ENCODE measurements around the gene SLC38A8. TPM values are rescaled to one million over a fixed set of nuclear protein-coding genes. Genes with fewer than 3 reads are reported as not detected.

Gene SLC38A8
- total RNA-seq, 1 donor from 2014 or later = not detected

DNA sequence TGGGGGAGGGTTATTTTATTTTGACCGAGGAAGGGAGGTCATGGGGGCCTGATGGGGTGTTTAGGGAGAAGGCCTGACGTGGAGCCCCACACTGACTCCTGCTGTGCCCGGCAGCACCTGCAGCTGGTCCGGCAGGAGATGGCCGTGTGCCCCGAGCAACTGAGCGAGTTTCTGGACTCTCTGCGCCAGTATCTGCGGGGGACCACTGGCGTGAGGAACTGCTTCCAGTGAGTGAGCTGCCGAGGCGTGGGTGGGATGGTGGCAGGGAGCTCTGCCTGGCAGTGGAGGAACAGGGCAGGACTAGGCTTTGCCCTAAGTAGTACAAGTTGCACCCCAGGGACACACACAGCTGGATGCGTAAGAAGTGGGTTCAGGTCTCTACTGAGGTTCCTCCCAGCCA lies 44.5 kb downstream of the SLC38A8 start:
- no peak for DNase-seq (ENCODE audit: low read depth)
- TF ChIP-seq CTCF (IDR thresholded peaks at IDR 0.05; ENCODE audit: insufficient read depth, low read length, poor library complexity, severe bottlenecking) = no peak
- Histone ChIP-seq H3K4me3 (ENCODE audit: low read depth, low read length) (no peak overlapping the region), H3K27me3 (ENCODE audit: control insufficient read depth, insufficient read depth, low read length) (peaks cover 19% of the 10 kb centered on the region), H3K36me3 (ENCODE audit: control insufficient read depth, insufficient read depth, low read length) (no peaks in the 10 kb centered on the region)

GRCh38 chr16:83996481-83997252 lies 45.9 kb downstream of the SLC38A8 start:
- Histone ChIP-seq H3K4me3 (ENCODE audit: low read depth, low read length) (no peak overlapping the region), H3K27me3 (ENCODE audit: control insufficient read depth, insufficient read depth, low read length) (peaks cover 12% of the 10 kb centered on the region), H3K36me3 (ENCODE audit: control insufficient read depth, insufficient read depth, low read length) (no peaks in the 10 kb centered on the region)
- DNase-seq (ENCODE audit: low read depth) = no peak
- TF ChIP-seq CTCF (IDR thresholded peaks at IDR 0.05; ENCODE audit: insufficient read depth, low read length, poor library complexity, severe bottlenecking) = no peak

DNA sequence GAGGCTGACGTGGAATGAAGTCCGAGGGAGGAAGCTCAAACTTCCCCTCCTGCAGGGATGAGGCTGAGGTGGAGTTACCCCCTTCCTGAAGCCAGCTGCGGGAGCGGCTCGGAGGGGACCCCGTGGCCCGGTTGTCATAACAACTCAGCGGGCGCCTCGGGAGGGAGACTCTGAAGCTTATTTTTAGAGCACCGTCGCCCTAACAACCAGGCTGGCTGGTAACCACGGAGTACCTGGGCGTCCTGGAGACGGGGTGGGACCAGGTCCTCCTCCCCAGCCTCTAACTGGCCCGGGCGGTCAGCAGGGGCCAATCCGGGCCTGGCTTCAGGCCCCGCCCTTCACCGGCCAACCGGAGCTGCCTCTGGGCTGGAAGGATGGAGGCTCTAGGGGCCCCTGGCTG lies 46.8 kb downstream of the SLC38A8 start:
- no peak for DNase-seq (ENCODE audit: low read depth)

GRCh38 chr16:83994703-83995102 lies 47.9 kb downstream of the SLC38A8 start:
- no peak for DNase-seq (ENCODE audit: low read depth)
- Histone ChIP-seq H3K4me3 (ENCODE audit: low read depth, low read length) (no peak overlapping the region), H3K27me3 (ENCODE audit: control insufficient read depth, insufficient read depth, low read length) (peaks cover 18% of the 10 kb centered on the region), H3K36me3 (ENCODE audit: control insufficient read depth, insufficient read depth, low read length) (no peaks in the 10 kb centered on the region)
- TF ChIP-seq CTCF (IDR thresholded peaks at IDR 0.05; ENCODE audit: insufficient read depth, low read length, poor library complexity, severe bottlenecking) = no peak

More for the DNA sequence above, 46.8 kb downstream of the SLC38A8 start:
- Histone ChIP-seq H3K4me3 (ENCODE audit: low read depth, low read length) (no peak overlapping the region), H3K27me3 (ENCODE audit: control insufficient read depth, insufficient read depth, low read length) (peaks cover 10% of the 10 kb centered on the region), H3K36me3 (ENCODE audit: control insufficient read depth, insufficient read depth, low read length) (no peaks in the 10 kb centered on the region)
- no peak for TF ChIP-seq CTCF (IDR thresholded peaks at IDR 0.05; ENCODE audit: insufficient read depth, low read length, poor library complexity, severe bottlenecking)

GRCh38 chr16:83994087-83994486 lies 48.5 kb downstream of the SLC38A8 start:
- Histone ChIP-seq H3K36me3 (ENCODE audit: control insufficient read depth, insufficient read depth, low read length) (no peaks in the 10 kb centered on the region), H3K27me3 (ENCODE audit: control insufficient read depth, insufficient read depth, low read length) (peaks cover 22% of the 10 kb centered on the region), H3K4me3 (ENCODE audit: low read depth, low read length) (no peak overlapping the region)
- peak; percentile 80 for DNase-seq (ENCODE audit: low read depth)
- no peak for TF ChIP-seq CTCF (IDR thresholded peaks at IDR 0.05; ENCODE audit: insufficient read depth, low read length, poor library complexity, severe bottlenecking)

DNA sequence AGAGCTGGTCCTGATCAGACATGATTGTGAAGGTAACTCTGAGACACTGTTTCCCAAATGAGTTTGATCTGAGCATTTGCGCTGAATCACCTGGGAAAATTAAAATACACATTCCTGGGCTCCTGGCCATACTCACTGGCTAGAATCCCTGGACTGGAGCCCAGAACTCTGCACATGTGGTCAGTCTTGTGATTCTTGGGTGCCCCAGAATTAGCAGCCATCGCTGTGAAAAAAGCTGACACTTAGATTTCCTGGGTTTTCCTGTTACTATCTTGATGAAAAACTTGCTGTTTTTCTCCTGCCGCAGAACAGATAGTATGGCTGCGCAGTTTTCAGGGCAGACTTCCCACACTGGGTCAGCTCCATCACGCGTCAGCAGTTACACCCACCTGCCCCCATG lies 50.0 kb downstream of the SLC38A8 start:
- Histone ChIP-seq H3K27me3 (ENCODE audit: control insufficient read depth, insufficient read depth, low read length) (peaks cover 32% of the 10 kb centered on the region), H3K4me3 (ENCODE audit: low read depth, low read length) (no peak overlapping the region), H3K36me3 (ENCODE audit: control insufficient read depth, insufficient read depth, low read length) (no peaks in the 10 kb centered on the region)
- no peak for TF ChIP-seq CTCF (IDR thresholded peaks at IDR 0.05; ENCODE audit: insufficient read depth, low read length, poor library complexity, severe bottlenecking)
- peak; percentile 18 for DNase-seq (ENCODE audit: low read depth)
